HepG2 (cell line): ENCODE results near the gene LCE6A. TPM values are rescaled to one million over a fixed set of nuclear protein-coding genes. Genes with fewer than 3 reads are reported as not detected.

ENCODE experiments used
- ATAC-seq: fragments of 200-7000 bp; cut with Tn5 transposase; 3 replicates; pipeline ENCODE4 v1.9.1; 2020; ENCODE audit warnings: mild to moderate bottlenecking, moderate library complexity
- BruUV-seq: library from RNA; stranded (reverse); fragments of 400-500 nt; replicated peaks from 2 replicates; lab custom pipeline; 2021; lab: Mats Ljungman, UMichigan
- CTCF ChIA-PET: fragments of 300-600 bp; formaldehyde crosslinking; extraction: SDS; loops from one replicate; lab custom pipeline; 2021; ENCODE audit warnings: low total read pairs, inconsistent platforms, low intra/inter-chr PET ratio; lab: Yijun Ruan, JAX
- POLR2A ChIA-PET: fragments of 350-600 bp; sonication (Branson Sonifier 250); formaldehyde crosslinking; loops from one replicate; lab custom pipeline; 2020; ENCODE audit warnings: antibody characterized with exemption, inconsistent platforms; lab: Yijun Ruan, JAX
- DNase-seq: peaks from one replicate; pipeline ENCODE4 v3.0.0-alpha.2; 2015; ENCODE audit warnings: low spot score
- FAIRE-seq: peaks from 3 replicates; lab custom pipeline; 2011; peaks lifted over from hg19 to GRCh38; lab: Jason Lieb, UNC
- H2AFZ ChIP-seq: one replicate; pipeline ENCODE4 v1.6.1; 2011; ENCODE audit warnings: low read length, inconsistent platforms
- H3K27ac ChIP-seq: fragments of 300-600 bp; 3 replicates; pipeline ENCODE4 v1.8.0; 2011; ENCODE audit warnings: mixed run types, mild to moderate bottlenecking, mixed read lengths, low read length, inconsistent platforms; ENCODE audit not compliant: insufficient read depth; ENCODE audit errors: extremely low read length
- H3K27me3 ChIP-seq, 2 experiments: fragments of 200-600 bp in 1 of 2; 2 replicates in 1 of 2; 3 replicates in 1 of 2; pipeline versions ENCODE4 v1.6.0 to v1.8.0; 2011; ENCODE audit warnings: low read length in 2 of 2, mild to moderate bottlenecking in 2 of 2, moderate library complexity in 2 of 2, inconsistent platforms in 1 of 2; ENCODE audit not compliant: insufficient read depth in 2 of 2, control insufficient read depth in 1 of 2
- H3K36me3 ChIP-seq, 2 experiments: fragments of 200-600 bp in 1 of 2; replicated peaks in 1 of 2; 2 replicates in 1 of 2; 3 replicates in 1 of 2; pipeline versions ENCODE4 v1.5.1 to v1.8.0; 2011; ENCODE audit warnings: low read length in 2 of 2, inconsistent platforms in 1 of 2; ENCODE audit not compliant: insufficient read depth in 2 of 2, control insufficient read depth in 1 of 2
- H3K4me1 ChIP-seq: 2 replicates; pipeline ENCODE4 v1.5.1; 2012; ENCODE audit warnings: low read length, inconsistent platforms; ENCODE audit not compliant: insufficient read depth
- H3K4me2 ChIP-seq: 2 replicates; pipeline ENCODE4 v1.6.0; 2011; ENCODE audit warnings: low read depth, low read length, inconsistent platforms
- H3K4me3 ChIP-seq, 3 experiments: fragments of 200-600 bp in 1 of 3; sonication (generic), shearing (Covaris generic) in 1 of 3; replicated peaks in 1 of 3; 2 replicates each; pipeline ENCODE4 v1.5.1; 2011 to 2016; ENCODE audit warnings: low read length in 3 of 3, inconsistent platforms in 2 of 3, low read depth in 2 of 3, mild to moderate bottlenecking in 2 of 3, control low read depth in 1 of 3, mixed read lengths in 1 of 3; ENCODE audit not compliant: insufficient read depth in 1 of 3
- H3K79me2 ChIP-seq: one replicate; pipeline ENCODE4 v1.6.1; 2011; ENCODE audit warnings: low read length, inconsistent platforms; ENCODE audit not compliant: insufficient read depth
- H3K9ac ChIP-seq: 2 replicates; pipeline ENCODE4 v1.6.0; 2011; ENCODE audit warnings: mild to moderate bottlenecking, low read depth, low read length, inconsistent platforms; ENCODE audit not compliant: insufficient read depth
- H3K9me3 ChIP-seq: 2 replicates; pipeline ENCODE4 v1.5.1; 2012; ENCODE audit warnings: mild to moderate bottlenecking, low read length
- H4K20me1 ChIP-seq: 2 replicates; pipeline ENCODE4 v1.6.0; 2011; ENCODE audit warnings: inconsistent platforms, mild to moderate bottlenecking, low read length, moderate library complexity; ENCODE audit not compliant: insufficient read depth
- FUBP1 ChIP-seq: sonication (generic); formaldehyde crosslinking; IDR thresholded peaks from 2 replicates; pipeline ENCODE4 v1.5.1; 2020; ENCODE audit warnings: missing genetic modification reagents, mild to moderate bottlenecking, borderline replicate concordance
- HOXA5 ChIP-seq: sonication (generic); formaldehyde crosslinking; IDR thresholded peaks from 2 replicates; pipeline ENCODE4 v1.4.0; 2020; ENCODE audit warnings: missing genetic modification reagents
- KLF16 ChIP-seq, 2 experiments: sonication (generic) in 1 of 2; formaldehyde crosslinking in 1 of 2; IDR thresholded peaks; 2 replicates each; pipeline versions ENCODE4 v1.6.1 to v1.8.0; 2016 to 2023; ENCODE audit warnings: missing genetic modification reagents in 2 of 2, missing compliant biosample characterization in 1 of 2
- MTERF4 ChIP-seq: sonication (generic); formaldehyde crosslinking; IDR thresholded peaks from 2 replicates; pipeline ENCODE4 v1.8.0; 2023; ENCODE audit warnings: mild to moderate bottlenecking, missing genetic modification reagents
- TBX3 ChIP-seq: fragments of 450-650 bp; IDR thresholded peaks from 2 replicates; pipeline ENCODE4 v1.6.1; 2017; ENCODE audit warnings: antibody characterized with exemption, mild to moderate bottlenecking, inconsistent platforms, borderline replicate concordance
- ZFX ChIP-seq: sonication (generic); formaldehyde crosslinking; IDR thresholded peaks from 2 replicates; pipeline ENCODE4 v1.4.0; 2020; ENCODE audit warnings: mild to moderate bottlenecking, low read depth, missing genetic modification reagents, moderate library complexity
- ZNF350 ChIP-seq: sonication (generic); formaldehyde crosslinking; IDR thresholded peaks from 2 replicates; pipeline ENCODE4 v1.4.0; 2020; ENCODE audit warnings: mild to moderate bottlenecking, low read depth, missing genetic modification reagents, borderline replicate concordance
- ZNF598 ChIP-seq: sonication (generic); formaldehyde crosslinking; IDR thresholded peaks from 2 replicates; pipeline ENCODE4 v1.5.1; 2020; ENCODE audit warnings: mild to moderate bottlenecking, missing genetic modification reagents, borderline replicate concordance
- ZNF609 ChIP-seq: sonication (generic); formaldehyde crosslinking; IDR thresholded peaks from 2 replicates; pipeline ENCODE4 v1.4.0; 2020; ENCODE audit warnings: mild to moderate bottlenecking, missing genetic modification reagents, borderline replicate concordance
- WGBS: methylation state at CpG from one replicate; pipeline ENCODE4 v1.1.6; 2017; ENCODE audit warnings: low lambda C conversion rate; 5-methylcytosine and 5-hydroxymethylcytosine counted together
- in situ Hi-C: cut with HindIII; loops from 2 replicates; pipeline ENCODE4 v1.10.0; 2017; ENCODE audit warnings: low pct_unique_long_range_greater_than_20kb; ENCODE audit not compliant: extremely low pct_ligation_motif_present
- intact Hi-C: fragments of 100-400 bp; cut with micrococcal nuclease; formaldehyde crosslinking; loops from one replicate; pipeline ENCODE4 v1.10.0; 2022; ENCODE audit not compliant: unreplicated experiment
- polyA plus RNA-seq, 8 experiments: library from polyadenylated mRNA; depleted of rRNA in 3 of 8; stranded (reverse) in 7 of 8; unstranded in 1 of 8; fragments of >200 nt; fragmentation: Illumina TruSeq in 4 of 8; extraction: Trizol in 4 of 8; gene quantifications; 2 replicates each; pipeline versions ENCODE4 v1.2.1 to v1.2.3, GENCODE V29; 2011 to 2016; ENCODE audit warnings: low read depth in 4 of 8, missing spikeins in 1 of 8, mixed read lengths in 1 of 8; ENCODE audit not compliant: insufficient read depth in 1 of 8
- total RNA-seq, 5 experiments: library from RNA; depleted of rRNA; stranded (reverse); fragments of >200 nt; fragmentation: Illumina TruSeq; extraction: Trizol; gene quantifications; 2 replicates each; pipeline ENCODE4 v1.2.3, GENCODE V29; 2016; ENCODE audit warnings: low read depth in 1 of 5

Gene LCE6A
- total and polyA plus RNA-seq, 2 of the 13 experiments (the other 11 are each of a cell fraction or from before 2014, with no cell fraction given) = not detected

GRCh38 chr1:152858062-152858461 lies 15.4 kb downstream of the LCE6A start (continued):
- TF ChIP-seq HOXA5 (CRISPR knock-in tag) = no peak
- TF ChIP-seq ZFX (CRISPR knock-in tag) = no peak
- no peak for TF ChIP-seq TBX3
- TF ChIP-seq ZNF350 = no peak
- no peak for TF ChIP-seq MTERF4 (CRISPR knock-in tag)
- no peak for TF ChIP-seq FUBP1 (CRISPR knock-in tag)

- FAIRE-seq (no peak), ATAC-seq (no peak), DNase-seq (no peak)
- H3K9me3 ChIP-seq = no peaks in the 10 kb centered on the region
- intact Hi-C loops (no loop called here), in situ Hi-C loops (no loop called here)
- no peak within 1 kb of the TSS for H3K4me2 ChIP-seq
- H3K27ac ChIP-seq = no peak within 1 kb of the TSS
- H3K4me1 ChIP-seq = no peaks in the 10 kb centered on the region
- H2AFZ ChIP-seq = no peak within 1 kb of the TSS
- ChIA-PET POLR2A (no interaction called here), CTCF (no interaction called here)
- H4K20me1 ChIP-seq = no peaks in the 10 kb centered on the region
- H3K36me3 ChIP-seq = no peaks in the 10 kb centered on the region
- no peaks in the 10 kb centered on the region for H3K79me2 ChIP-seq
- no peak within 1 kb of the TSS for H3K9ac ChIP-seq
- H3K27me3 ChIP-seq = no peaks in the 10 kb centered on the region
- H3K4me3 ChIP-seq = no peak within 1 kb of the TSS
- BruUV-seq = no TSS peak
- WGBS = 22% methylated on average over 3 of the region's 3 CpGs
- TF ChIP-seq ZFX (CRISPR knock-in tag) (no peak), ZNF598 (CRISPR knock-in tag) (no peak), ZNF609 (no peak), KLF16 (CRISPR knock-in tag; IDR thresholded peaks at IDR 0.05) (no peak)
These were observed 17.0 kb downstream of the LCE6A start, which contains the start of gene LCE7A for GRCh38 chr1:152859696-152860095. Gene LCE7A (plus strand): TSS chr1:152859996. CDS start chr1:152860698, 702 bp downstream.
